ENCODE results near the gene ERCC2.

The ERCC2 gene

GRCh38 chr19:45402298-45403061 lies 32.1 kb upstream of the ERCC2 start:
- in situ Hi-C loops (cut with MboI; ENCODE audit: low sequenced_read_pairs), result no loop called here

GRCh38 chr19:45401815-45402214 lies 31.4 kb upstream of the ERCC2 start:
- in situ Hi-C loops (cut with MboI; ENCODE audit: low sequenced_read_pairs), result no loop called here

- in situ Hi-C loops (cut with MboI; ENCODE audit: low sequenced_read_pairs), result no loop called here
These were observed 29.8 kb upstream of the ERCC2 start for GRCh38 chr19:45400192-45400591.

- in situ Hi-C loops (cut with MboI; ENCODE audit: low sequenced_read_pairs), result no loop called here
These were observed 25.6 kb upstream of the ERCC2 start for GRCh38 chr19:45395821-45396617.

GRCh38 chr19:45391871-45392665 lies 21.7 kb upstream of the ERCC2 start:
- in situ Hi-C loops (cut with MboI; ENCODE audit: low sequenced_read_pairs), result no loop called here

GRCh38 chr19:45391346-45391745 lies 21.0 kb upstream of the ERCC2 start:
- in situ Hi-C loops (cut with MboI; ENCODE audit: low sequenced_read_pairs), result no loop called here

- in situ Hi-C loops (cut with MboI; ENCODE audit: low sequenced_read_pairs), result no loop called here
These were observed 15.2 kb upstream of the ERCC2 start for GRCh38 chr19:45385392-45386221.

- in situ Hi-C loops (cut with MboI; ENCODE audit: low sequenced_read_pairs), result no loop called here
These were observed 12.1 kb upstream of the ERCC2 start for GRCh38 chr19:45382426-45382825.

GRCh38 chr19:45380107-45380506 lies 9.7 kb upstream of the ERCC2 start:
- in situ Hi-C loops (cut with MboI; ENCODE audit: low sequenced_read_pairs), result no loop called here

- in situ Hi-C loops (cut with MboI; ENCODE audit: low sequenced_read_pairs), result no loop called here
These were observed 5.8 kb upstream of the ERCC2 start for GRCh38 chr19:45376045-45376724.

GRCh38 chr19:45368737-45369340 lies 1.5 kb downstream of the ERCC2 start:
- in situ Hi-C loops (cut with MboI; ENCODE audit: low sequenced_read_pairs), result no loop called here

- in situ Hi-C loops (cut with MboI; ENCODE audit: low sequenced_read_pairs), result no loop called here
These were observed 2.2 kb downstream of the ERCC2 start for GRCh38 chr19:45368127-45368526.

- in situ Hi-C loops (cut with MboI; ENCODE audit: low sequenced_read_pairs), result no loop called here
These were observed 5.7 kb downstream of the ERCC2 start for GRCh38 chr19:45364696-45365095.

GRCh38 chr19:45363861-45364459 lies 6.4 kb downstream of the ERCC2 start:
- in situ Hi-C loops (cut with MboI; ENCODE audit: low sequenced_read_pairs), result no loop called here

- in situ Hi-C loops (cut with MboI; ENCODE audit: low sequenced_read_pairs), result no loop called here
These were observed 8.1 kb downstream of the ERCC2 start for GRCh38 chr19:45362291-45362690.

GRCh38 chr19:45361608-45362007 lies 8.8 kb downstream of the ERCC2 start:
- in situ Hi-C loops (cut with MboI; ENCODE audit: low sequenced_read_pairs), result no loop called here

- in situ Hi-C loops (cut with MboI; ENCODE audit: low sequenced_read_pairs), result no loop called here
These were observed 12.1 kb downstream of the ERCC2 start for GRCh38 chr19:45358213-45358792.

- in situ Hi-C loops (cut with MboI; ENCODE audit: low sequenced_read_pairs), result no loop called here
These were observed 13.0 kb downstream of the ERCC2 start for GRCh38 chr19:45357445-45357783.

All from HL-60/S4 treated with retinoic acid at 250 ng/mL for 4 days and 3 days (cell line).